Breast epithelium (tissue), 4 donors: ENCODE measurements around the gene PLPP7. TPM values are rescaled to one million over a fixed set of nuclear protein-coding genes. Genes with fewer than 3 reads are reported as not detected.
A peak's percentile ranks its signal among the peaks of the same experiment; 100 is the strongest.
"Not testable (repeated sequence)": the region's sequence is repeated elsewhere in the genome, so short reads cannot be mapped to it uniquely, and the experiment has no call there.

Source experiments
- DNase-seq, 2 donors: peaks; one replicate each; pipeline ENCODE4 v3.0.0-alpha.2; 2019; ENCODE audit warnings: low spot score in 2 of 2
- H3K27ac ChIP-seq, 2 donors: fragments of 200-600 bp; sonication (generic) in 1 of 2; one replicate each; pipeline ENCODE4 v1.5.1; 2016 to 2019; ENCODE audit warnings: mild to moderate bottlenecking in 1 of 2
- H3K27me3 ChIP-seq, 2 donors: fragments of 200-600 bp; sonication (generic) in 1 of 2; one replicate each; pipeline versions ENCODE4 v1.5.1 to v1.6.0; 2017 to 2019; ENCODE audit warnings: control low read depth in 1 of 2, mild to moderate bottlenecking in 1 of 2
- H3K36me3 ChIP-seq: fragments of 200-600 bp; one replicate; pipeline ENCODE4 v1.5.1; 2019
- H3K4me1 ChIP-seq, 2 donors: fragments of 200-600 bp; sonication (generic); one replicate each; pipeline ENCODE4 v1.5.1; 2016 to 2019; ENCODE audit warnings: control low read depth in 1 of 2
- H3K4me3 ChIP-seq, 3 donors: fragments of 200-600 bp; sonication (generic); 1 replicate in 2 of 3; 2 replicates in 1 of 3; pipeline ENCODE4 v1.5.1; 2016 to 2019; ENCODE audit warnings: mild to moderate bottlenecking in 3 of 3, moderate library complexity in 2 of 3
- H3K9me3 ChIP-seq, 2 donors: fragments of 200-600 bp; sonication (generic) in 1 of 2; one replicate each; pipeline ENCODE4 v1.5.1; 2016 to 2019; ENCODE audit warnings: control low read depth in 1 of 2
- CTCF ChIP-seq, 3 donors: fragments of 450-650 bp; IDR thresholded peaks; one replicate each; pipeline ENCODE4 v1.5.1; 2016 to 2017; ENCODE audit warnings: antibody characterized with exemption in 3 of 3, mild to moderate bottlenecking in 3 of 3, moderate library complexity in 3 of 3
- POLR2A ChIP-seq: fragments of 450-650 bp; IDR thresholded peaks from one replicate; pipeline ENCODE4 v1.6.1; 2016; ENCODE audit warnings: antibody characterized with exemption, mild to moderate bottlenecking, moderate library complexity
- POLR2AphosphoS5 ChIP-seq, 3 donors: sonication (generic); formaldehyde crosslinking; IDR thresholded peaks; one replicate each; pipeline ENCODE4 v1.6.1; 2017; ENCODE audit warnings: antibody characterized with exemption in 3 of 3
- intact Hi-C: fragments of 100-400 bp; cut with DNase I; formaldehyde crosslinking; loops from one replicate; pipeline ENCODE4 v1.15.1; 2023; ENCODE audit warnings: low total_unique reads
- total RNA-seq, 3 donors: library from RNA; depleted of rRNA; stranded (reverse); fragments of >200 nt; gene quantifications; one replicate each; pipeline ENCODE4 v1.1.0, GENCODE V29; 2016

PLPP7 gene
- total RNA-seq, 3 donors from 2014 or later = 5.0 to 14.1 (median 9.3) TPM

DNA sequence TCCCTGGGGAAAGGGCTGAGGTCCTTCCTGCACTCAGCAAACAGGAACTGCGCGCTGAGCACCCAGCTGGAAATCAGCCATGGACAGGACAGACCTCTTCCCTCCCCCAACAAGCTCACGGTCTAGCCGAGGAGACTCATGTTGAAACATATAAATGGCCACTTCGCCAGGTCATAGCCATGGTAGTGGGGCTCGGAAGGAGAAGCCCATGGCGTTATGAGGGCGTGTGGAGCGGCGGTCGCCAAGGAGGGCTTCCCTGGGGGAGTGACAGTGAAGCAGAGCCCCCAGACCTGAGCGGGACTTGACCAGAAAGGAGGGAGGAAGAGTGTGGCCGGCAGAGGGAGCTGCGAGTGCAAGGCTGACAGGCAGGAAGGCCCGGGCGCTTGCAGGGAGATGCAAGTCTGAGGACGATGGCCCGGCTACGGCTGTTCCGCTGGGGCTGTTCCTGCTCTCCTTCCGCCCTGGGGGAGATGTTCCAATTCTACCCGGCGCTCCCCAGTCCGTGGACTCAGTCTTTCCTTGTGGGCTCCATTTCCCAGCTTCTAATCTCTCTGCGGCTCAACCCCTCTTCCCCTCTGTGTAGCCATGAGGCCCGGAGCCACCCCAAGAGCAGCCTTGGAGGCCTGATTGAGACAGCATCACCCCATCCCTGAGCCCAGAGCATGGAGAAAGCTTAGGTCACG lies 60.5 kb downstream of the PLPP7 start:
- Histone ChIP-seq H3K4me1 (peaks cover 0 to 7% of the 10 kb centered on the region in 2 donors), H3K27ac (no peak overlapping the region), H3K4me3 (peak overlapping the region; percentile 19 to 53 (median 24)), H3K9me3 (no peaks in the 10 kb centered on the region), H3K36me3 (no peaks in the 10 kb centered on the region), H3K27me3 (no peaks in the 10 kb centered on the region)
- intact Hi-C loops = no loop called here
- TF ChIP-seq POLR2AphosphoS5 (IDR thresholded peaks at IDR 0.05) (peak in 1 of 3 donors; percentile 12), POLR2A (no peak), CTCF (IDR thresholded peaks at IDR 0.05) (peak; percentile 73 to 93 (median 88))
- peak; percentile 86 to 87 for DNase-seq

GRCh38 chr9:131356479-131356878 lies 67.0 kb downstream of the PLPP7 start:
- H3K4me3 ChIP-seq, H3K4me1 ChIP-seq, intact Hi-C loops, H3K9me3 ChIP-seq, DNase-seq, H3K36me3 ChIP-seq, H3K27me3 ChIP-seq, H3K27ac ChIP-seq: not testable (repeated sequence)

GRCh38 chr9:131358556-131358955 lies 69.0 kb downstream of the PLPP7 start:
- Histone ChIP-seq H3K4me3 (no peak overlapping the region), H3K9me3 (no peaks in the 10 kb centered on the region), H3K27me3 (no peaks in the 10 kb centered on the region), H3K36me3 (no peaks in the 10 kb centered on the region), H3K4me1 (no peaks in the 10 kb centered on the region), H3K27ac (no peak overlapping the region)
- intact Hi-C loops = no loop called here
- no peak for DNase-seq
- TF ChIP-seq CTCF (IDR thresholded peaks at IDR 0.05) (no peak), POLR2A (no peak), POLR2AphosphoS5 (IDR thresholded peaks at IDR 0.05) (no peak)

Other genes starting within 250 kb of the PLPP7 start
- 10 to 100 TPM; 12.5 to 33.8 (median 22.5) TPM for gene AIF1L, start 193.2 kb upstream of the PLPP7 start, total RNA-seq
- 10 to 100 TPM; 37.4 to 47.5 (median 40.0) TPM for gene NUP214, start 164.1 kb upstream of the PLPP7 start, total RNA-seq
- 1 to 10 TPM; 1.6 to 3.7 (median 2.5) TPM for gene FAM78A, start 13.2 kb upstream of the PLPP7 start, total RNA-seq
- gene PRRC2B, start 104.4 kb downstream of the PLPP7 start, total RNA-seq = 100 to 1,000 TPM in 2 of 3 donors, 10 to 100 TPM in 1; 95.9 to 143 (median 102) TPM
- gene POMT1, start 213.2 kb downstream of the PLPP7 start, total RNA-seq = 10 to 100 TPM; 26.5 to 45.7 (median 26.6) TPM
- gene UCK1, start 241.5 kb downstream of the PLPP7 start, total RNA-seq = 10 to 100 TPM; 33.4 to 61.0 (median 37.7) TPM